ENCODE measurements around the gene NFATC1. TPM values are rescaled to one million over a fixed set of nuclear protein-coding genes. Genes with fewer than 3 reads are reported as not detected.

The NFATC1 gene
- total RNA-seq, 1 experiment from 2014 or later: 3.4 TPM

- peak in 1 of 2 experiments; percentile 33 for DNase-seq (ENCODE audit: low read depth in 1 of 2, low spot score in 2 of 2)
- H3K4me3 ChIP-seq: no peak overlapping the region
- H3K27ac ChIP-seq: no peak overlapping the region
- peaks cover 28% of the 10 kb centered on the region for H3K4me1 ChIP-seq (replicated peaks)
- no peaks in the 10 kb centered on the region for H3K36me3 ChIP-seq
- no peaks in the 10 kb centered on the region for H3K27me3 ChIP-seq (replicated peaks)
- H3K9me3 ChIP-seq (replicated peaks): no peaks in the 10 kb centered on the region
Measured at GRCh38 chr18:79510046-79510685, 114.4 kb downstream of the NFATC1 start.

- no peaks in the 10 kb centered on the region for H3K9me3 ChIP-seq (replicated peaks)
- DNase-seq (ENCODE audit: low read depth in 1 of 2, low spot score in 2 of 2): peak in 1 of 2 experiments; percentile 36
- H3K4me3 ChIP-seq: no peak overlapping the region
- no peaks in the 10 kb centered on the region for H3K27me3 ChIP-seq (replicated peaks)
- no peak overlapping the region for H3K27ac ChIP-seq
- peaks cover 28% of the 10 kb centered on the region for H3K4me1 ChIP-seq (replicated peaks)
- H3K36me3 ChIP-seq: no peaks in the 10 kb centered on the region
Measured at GRCh38 chr18:79510731-79511241, 115.1 kb downstream of the NFATC1 start.

GRCh38 chr18:79511271-79511670, 115.5 kb downstream of the NFATC1 start:
- Histone ChIP-seq H3K27ac (no peak overlapping the region), H3K9me3 (replicated peaks) (no peaks in the 10 kb centered on the region), H3K27me3 (replicated peaks) (no peaks in the 10 kb centered on the region), H3K36me3 (no peaks in the 10 kb centered on the region), H3K4me3 (no peak overlapping the region), H3K4me1 (replicated peaks) (peaks cover 23% of the 10 kb centered on the region)
- DNase-seq (ENCODE audit: low read depth in 1 of 2, low spot score in 2 of 2): peak in 1 of 2 experiments; percentile 40

DNA sequence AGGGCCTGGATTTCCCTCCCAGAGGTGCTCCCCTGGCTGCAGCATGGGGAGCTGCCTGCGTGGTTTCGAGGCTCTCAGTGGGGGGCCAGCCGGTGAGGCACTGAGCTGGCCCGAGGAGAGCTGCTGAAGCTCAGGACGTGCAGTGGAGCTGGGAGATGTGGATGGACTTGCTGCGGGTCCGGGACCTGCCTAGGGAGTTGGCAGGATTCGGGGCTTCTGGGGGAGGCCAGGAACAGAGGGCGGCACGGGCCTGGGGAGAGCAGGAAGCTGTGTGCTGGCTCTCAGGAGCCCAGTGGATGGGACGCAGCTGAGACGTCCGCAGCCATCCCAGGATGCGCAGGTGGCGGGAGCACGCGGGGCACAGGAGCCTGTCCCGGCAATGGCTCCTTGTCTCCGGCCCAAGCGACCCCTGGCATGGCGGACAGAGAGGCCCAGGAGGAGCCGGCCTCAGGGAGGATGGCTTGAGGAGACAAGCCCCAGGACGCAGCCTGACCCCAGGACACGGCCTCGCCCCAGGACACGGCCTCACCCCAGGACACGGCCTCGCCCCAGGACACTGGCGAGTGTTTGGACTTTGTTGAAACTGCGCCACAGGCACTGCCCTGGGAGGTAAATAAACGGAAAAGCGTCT, 116.1 kb downstream of the NFATC1 start:
- no peaks in the 10 kb centered on the region for H3K36me3 ChIP-seq
- no peak overlapping the region for H3K4me3 ChIP-seq
- no peaks in the 10 kb centered on the region for H3K27me3 ChIP-seq (replicated peaks)
- H3K4me1 ChIP-seq (replicated peaks): peaks cover 18% of the 10 kb centered on the region
- no peak overlapping the region for H3K27ac ChIP-seq
- peak in 1 of 2 experiments; percentile 41 for DNase-seq (ENCODE audit: low read depth in 1 of 2, low spot score in 2 of 2)
- no peaks in the 10 kb centered on the region for H3K9me3 ChIP-seq (replicated peaks)

- Histone ChIP-seq H3K36me3 (no peaks in the 10 kb centered on the region), H3K27ac (no peak overlapping the region), H3K4me1 (replicated peaks) (peaks cover 9% of the 10 kb centered on the region), H3K27me3 (replicated peaks) (no peaks in the 10 kb centered on the region), H3K4me3 (no peak overlapping the region), H3K9me3 (replicated peaks) (no peaks in the 10 kb centered on the region)
- DNase-seq (ENCODE audit: low read depth in 1 of 2, low spot score in 2 of 2): peak in 1 of 2 experiments; percentile 41
Measured at GRCh38 chr18:79512461-79513380, 117.0 kb downstream of the NFATC1 start.

DNA sequence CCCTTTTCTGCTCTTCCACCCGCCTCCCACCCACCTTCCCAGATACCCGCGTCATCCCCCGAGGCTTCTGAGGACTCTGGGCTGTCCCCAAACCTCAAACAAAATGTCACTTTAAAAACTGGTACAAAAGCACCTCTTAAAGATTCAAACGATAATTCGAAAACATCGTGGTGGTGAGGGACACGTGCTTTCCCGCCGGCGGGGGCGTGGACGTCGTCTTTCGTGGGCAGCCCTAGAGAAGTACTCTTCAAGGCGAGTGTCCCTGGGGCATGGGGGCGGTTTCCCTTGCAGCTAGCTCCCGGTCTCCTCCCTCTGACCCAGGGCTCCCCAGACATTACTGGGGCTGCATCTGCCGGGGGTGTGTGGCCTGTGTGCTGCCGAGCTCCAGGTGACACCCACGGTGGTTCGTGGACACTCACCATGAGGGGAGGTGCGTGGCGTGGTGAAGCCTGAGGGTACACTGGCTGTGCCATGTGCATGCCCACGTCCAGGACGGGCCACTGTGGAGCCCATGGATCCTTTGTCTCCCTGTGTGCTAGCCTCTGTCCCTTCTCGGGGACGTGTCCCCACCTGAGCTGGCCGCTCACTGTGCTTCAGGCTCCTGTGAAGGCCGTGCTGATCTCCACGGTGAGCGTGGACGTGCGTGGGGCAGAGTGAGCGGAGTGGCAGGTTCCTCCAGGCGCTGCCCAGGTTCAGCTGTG, 117.8 kb downstream of the NFATC1 start:
- no peak overlapping the region for H3K4me3 ChIP-seq
- peaks cover under 1% of the 10 kb centered on the region for H3K4me1 ChIP-seq (replicated peaks)
- DNase-seq (ENCODE audit: low read depth in 1 of 2, low spot score in 2 of 2): peak in 1 of 2 experiments; percentile 37
- no peaks in the 10 kb centered on the region for H3K27me3 ChIP-seq (replicated peaks)
- no peak overlapping the region for H3K27ac ChIP-seq
- no peaks in the 10 kb centered on the region for H3K36me3 ChIP-seq
- no peaks in the 10 kb centered on the region for H3K9me3 ChIP-seq (replicated peaks)

GRCh38 chr18:79515331-79515730, 119.6 kb downstream of the NFATC1 start:
- peak in 1 of 2 experiments; percentile 31 for DNase-seq (ENCODE audit: low read depth in 1 of 2, low spot score in 2 of 2)
- Histone ChIP-seq H3K27me3 (replicated peaks) (no peaks in the 10 kb centered on the region), H3K4me1 (replicated peaks) (no peaks in the 10 kb centered on the region), H3K4me3 (no peak overlapping the region), H3K9me3 (replicated peaks) (no peaks in the 10 kb centered on the region), H3K36me3 (no peaks in the 10 kb centered on the region), H3K27ac (no peak overlapping the region)

DNA sequence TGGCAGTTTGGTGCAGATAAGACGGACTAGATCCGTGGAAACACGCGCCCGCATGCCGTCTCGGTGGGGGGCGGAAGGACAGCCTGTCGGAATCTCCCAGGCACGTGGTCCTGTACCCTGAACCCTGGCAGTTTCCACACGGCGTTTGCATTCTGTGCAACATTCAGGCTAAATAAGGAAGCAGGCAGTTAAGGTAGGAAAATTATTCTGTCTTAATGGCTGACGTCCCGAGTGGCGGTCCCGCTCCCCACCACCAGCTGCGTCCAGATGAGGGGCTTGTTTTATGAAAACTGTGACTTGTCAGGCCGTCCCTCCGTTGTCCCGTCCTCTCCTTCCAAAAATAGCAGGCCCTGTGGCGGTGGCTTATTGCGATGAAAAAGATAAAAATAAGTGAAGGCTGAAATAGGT, 120.2 kb downstream of the NFATC1 start:
- H3K27me3 ChIP-seq (replicated peaks): no peaks in the 10 kb centered on the region
- H3K4me1 ChIP-seq (replicated peaks): no peaks in the 10 kb centered on the region
- DNase-seq (ENCODE audit: low read depth in 1 of 2, low spot score in 2 of 2): peak in 1 of 2 experiments; percentile 33
- no peaks in the 10 kb centered on the region for H3K36me3 ChIP-seq
- H3K4me3 ChIP-seq: no peak overlapping the region
- H3K9me3 ChIP-seq (replicated peaks): no peaks in the 10 kb centered on the region
- no peak overlapping the region for H3K27ac ChIP-seq

GRCh38 chr18:79516441-79516931, 120.8 kb downstream of the NFATC1 start:
- H3K4me1 ChIP-seq (replicated peaks): no peaks in the 10 kb centered on the region
- peak in 1 of 2 experiments; percentile 26 for DNase-seq (ENCODE audit: low read depth in 1 of 2, low spot score in 2 of 2)
- no peaks in the 10 kb centered on the region for H3K36me3 ChIP-seq
- no peaks in the 10 kb centered on the region for H3K9me3 ChIP-seq (replicated peaks)
- H3K4me3 ChIP-seq: no peak overlapping the region
- no peaks in the 10 kb centered on the region for H3K27me3 ChIP-seq (replicated peaks)
- no peak overlapping the region for H3K27ac ChIP-seq

DNA sequence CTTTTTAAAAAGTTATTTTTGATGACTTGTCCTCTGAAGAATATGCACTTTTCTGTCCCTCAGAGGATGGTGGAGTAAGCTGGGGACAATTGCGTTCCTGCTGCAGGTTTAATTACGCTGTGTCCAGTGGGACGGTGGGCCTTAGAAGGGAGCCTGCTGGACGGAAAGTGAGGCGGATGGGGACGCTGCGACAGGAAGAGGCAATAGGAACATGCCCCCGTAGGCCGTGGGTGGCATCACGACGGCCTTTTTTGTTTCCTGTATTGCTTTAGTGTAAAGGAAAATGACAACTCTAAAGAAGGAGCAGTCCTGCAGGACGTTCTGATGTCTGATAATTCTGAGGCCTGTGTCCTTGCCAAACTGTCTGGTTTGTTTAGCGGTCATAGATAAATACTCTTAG, 121.6 kb downstream of the NFATC1 start:
- H3K9me3 ChIP-seq (replicated peaks): no peaks in the 10 kb centered on the region
- no peaks in the 10 kb centered on the region for H3K36me3 ChIP-seq
- DNase-seq (ENCODE audit: low read depth in 1 of 2, low spot score in 2 of 2): peak in 1 of 2 experiments; percentile 29
- no peak overlapping the region for H3K4me3 ChIP-seq
- no peaks in the 10 kb centered on the region for H3K27me3 ChIP-seq (replicated peaks)
- no peaks in the 10 kb centered on the region for H3K4me1 ChIP-seq (replicated peaks)
- no peak overlapping the region for H3K27ac ChIP-seq

- Histone ChIP-seq H3K9me3 (replicated peaks) (no peaks in the 10 kb centered on the region), H3K27me3 (replicated peaks) (no peaks in the 10 kb centered on the region), H3K36me3 (no peaks in the 10 kb centered on the region), H3K27ac (no peak overlapping the region), H3K4me1 (replicated peaks) (no peaks in the 10 kb centered on the region), H3K4me3 (no peak overlapping the region)
- peak in 1 of 2 experiments; percentile 38 for DNase-seq (ENCODE audit: low read depth in 1 of 2, low spot score in 2 of 2)
Measured at GRCh38 chr18:79518028-79518682, 122.4 kb downstream of the NFATC1 start.

GRCh38 chr18:79518683-79519128, 123.0 kb downstream of the NFATC1 start:
- H3K4me1 ChIP-seq (replicated peaks): no peaks in the 10 kb centered on the region
- no peaks in the 10 kb centered on the region for H3K27me3 ChIP-seq (replicated peaks)
- H3K27ac ChIP-seq: no peak overlapping the region
- no peak overlapping the region for H3K4me3 ChIP-seq
- peak in 1 of 2 experiments; percentile 35 for DNase-seq (ENCODE audit: low read depth in 1 of 2, low spot score in 2 of 2)
- no peaks in the 10 kb centered on the region for H3K9me3 ChIP-seq (replicated peaks)
- no peaks in the 10 kb centered on the region for H3K36me3 ChIP-seq
